ENCODE results near the gene CTRB1. TPM values are rescaled to one million over a fixed set of nuclear protein-coding genes. Genes with fewer than 3 reads are reported as not detected.

The CTRB1 gene
- total RNA-seq, 1 donor from 2014 or later, result not detected

DNA sequence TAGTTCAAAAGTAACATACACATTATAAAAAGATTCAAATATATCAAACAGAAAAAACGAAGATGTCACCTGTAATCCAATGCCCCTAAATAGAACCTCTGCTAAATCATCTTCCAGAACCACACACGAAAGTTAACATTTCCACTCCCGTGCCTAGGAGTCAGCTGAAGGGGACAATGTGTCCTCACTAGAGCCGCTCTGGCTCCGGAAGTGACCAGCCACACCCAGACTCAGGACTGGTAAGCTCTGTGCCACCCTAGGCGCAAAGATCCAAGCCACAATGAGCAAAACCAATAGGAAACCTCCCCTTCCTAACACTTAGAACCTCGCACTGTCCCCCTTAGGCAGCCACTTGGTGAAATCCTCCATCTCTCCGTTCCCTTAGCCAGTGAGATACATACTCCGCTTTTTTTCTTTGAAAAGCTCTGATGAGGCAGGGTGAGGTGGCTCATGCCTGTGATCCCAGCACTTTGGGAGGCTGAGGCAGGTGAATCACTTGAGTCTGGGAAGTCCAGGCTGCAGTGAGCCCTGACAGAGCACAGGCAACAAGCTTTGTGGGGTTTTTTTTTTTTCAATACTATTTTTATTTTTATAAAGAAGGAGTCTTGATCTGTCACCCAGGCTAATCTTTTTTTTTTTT lies 11.8 kb downstream of the CTRB1 start:
- intact Hi-C loops (cut with DNase I), result no loop called here
- Histone ChIP-seq H3K9me3 (no peaks in the 10 kb centered on the region), H3K27ac (no peak overlapping the region), H3K36me3 (peaks cover 0 to 63% of the 10 kb centered on the region in 2 donors), H3K27me3 (no peaks in the 10 kb centered on the region), H3K4me3 (no peak overlapping the region), H3K4me1 (peaks cover 18% of the 10 kb centered on the region)
- TF ChIP-seq, protein P1, sequence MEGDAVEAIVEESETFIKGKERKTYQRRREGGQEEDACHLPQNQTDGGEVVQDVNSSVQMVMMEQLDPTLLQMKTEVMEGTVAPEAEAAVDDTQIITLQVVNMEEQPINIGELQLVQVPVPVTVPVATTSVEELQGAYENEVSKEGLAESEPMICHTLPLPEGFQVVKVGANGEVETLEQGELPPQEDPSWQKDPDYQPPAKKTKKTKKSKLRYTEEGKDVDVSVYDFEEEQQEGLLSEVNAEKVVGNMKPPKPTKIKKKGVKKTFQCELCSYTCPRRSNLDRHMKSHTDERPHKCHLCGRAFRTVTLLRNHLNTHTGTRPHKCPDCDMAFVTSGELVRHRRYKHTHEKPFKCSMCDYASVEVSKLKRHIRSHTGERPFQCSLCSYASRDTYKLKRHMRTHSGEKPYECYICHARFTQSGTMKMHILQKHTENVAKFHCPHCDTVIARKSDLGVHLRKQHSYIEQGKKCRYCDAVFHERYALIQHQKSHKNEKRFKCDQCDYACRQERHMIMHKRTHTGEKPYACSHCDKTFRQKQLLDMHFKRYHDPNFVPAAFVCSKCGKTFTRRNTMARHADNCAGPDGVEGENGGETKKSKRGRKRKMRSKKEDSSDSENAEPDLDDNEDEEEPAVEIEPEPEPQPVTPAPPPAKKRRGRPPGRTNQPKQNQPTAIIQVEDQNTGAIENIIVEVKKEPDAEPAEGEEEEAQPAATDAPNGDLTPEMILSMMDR (IDR thresholded peaks at IDR 0.05), result no peak
- TF ChIP-seq POLR2AphosphoS5 (IDR thresholded peaks at IDR 0.05; ENCODE audit: insufficient read depth in 1 of 2, low read depth in 1 of 2), result no peak
- TF ChIP-seq POLR2A (IDR thresholded peaks at IDR 0.05), result no peak
- no peak for DNase-seq (ENCODE audit: extremely low spot score in 2 of 2)

DNA sequence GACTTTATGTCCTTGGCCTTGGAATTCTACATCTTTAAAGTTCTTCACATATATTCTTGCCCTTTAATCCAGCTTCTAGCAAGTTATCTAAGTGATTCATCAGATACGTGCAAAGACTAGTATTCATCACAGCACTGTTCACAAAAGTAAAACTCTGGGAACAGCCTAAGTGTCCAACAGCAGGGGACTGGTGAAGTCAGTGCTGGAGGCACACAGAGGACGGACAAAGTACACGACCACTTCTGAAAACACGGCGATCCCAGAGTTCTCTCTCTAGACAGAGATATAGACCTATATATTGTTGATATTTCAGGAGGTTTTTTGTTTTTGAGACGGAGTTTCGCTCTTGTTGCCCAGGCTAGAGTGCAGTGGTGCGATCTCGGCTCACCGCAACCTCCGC lies 12.8 kb downstream of the CTRB1 start:
- Histone ChIP-seq H3K36me3 (peaks cover 0 to 64% of the 10 kb centered on the region in 2 donors), H3K27me3 (no peaks in the 10 kb centered on the region), H3K9me3 (no peaks in the 10 kb centered on the region), H3K27ac (no peak overlapping the region), H3K4me3 (no peak overlapping the region), H3K4me1 (peaks cover 18% of the 10 kb centered on the region)
- intact Hi-C loops (cut with DNase I), result no loop called here
- TF ChIP-seq, protein P1 (IDR thresholded peaks at IDR 0.05), result no peak
- TF ChIP-seq POLR2AphosphoS5 (IDR thresholded peaks at IDR 0.05; ENCODE audit: insufficient read depth in 1 of 2, low read depth in 1 of 2) (no peak), POLR2A (IDR thresholded peaks at IDR 0.05) (no peak)
- no peak for DNase-seq (ENCODE audit: extremely low spot score in 2 of 2)

DNA sequence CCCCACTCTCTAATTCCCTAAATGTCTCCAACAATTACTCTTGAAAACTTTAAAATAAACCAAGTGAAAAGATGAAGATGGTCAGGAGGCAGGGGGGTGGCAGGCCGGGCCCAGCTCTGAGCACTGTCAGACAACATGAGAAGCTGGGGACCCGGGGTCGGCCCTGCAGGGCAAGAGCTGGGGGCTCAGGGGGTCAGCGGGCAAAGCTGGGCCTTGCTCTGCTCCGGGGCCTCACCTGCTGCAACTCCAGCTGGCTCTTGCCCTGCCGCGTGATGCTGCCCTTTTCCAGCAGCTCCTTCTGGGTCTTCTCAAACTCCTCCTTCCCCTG lies 14.8 kb downstream of the CTRB1 start:
- intact Hi-C loops (cut with DNase I), result no loop called here
- no peaks in the 10 kb centered on the region for H3K9me3 ChIP-seq
- no peak for DNase-seq (ENCODE audit: extremely low spot score in 2 of 2)
- peaks cover 0 to 56% of the 10 kb centered on the region in 2 donors for H3K36me3 ChIP-seq
- TF ChIP-seq POLR2A (IDR thresholded peaks at IDR 0.05), result no peak
- no peak for TF ChIP-seq POLR2AphosphoS5 (IDR thresholded peaks at IDR 0.05; ENCODE audit: insufficient read depth in 1 of 2, low read depth in 1 of 2)
- TF ChIP-seq, protein P1 (IDR thresholded peaks at IDR 0.05), result no peak
- peak overlapping the region; percentile 86 for H3K27ac ChIP-seq
- peaks cover 36% of the 10 kb centered on the region for H3K4me1 ChIP-seq
- no peaks in the 10 kb centered on the region for H3K27me3 ChIP-seq
- no peak overlapping the region for H3K4me3 ChIP-seq

DNA sequence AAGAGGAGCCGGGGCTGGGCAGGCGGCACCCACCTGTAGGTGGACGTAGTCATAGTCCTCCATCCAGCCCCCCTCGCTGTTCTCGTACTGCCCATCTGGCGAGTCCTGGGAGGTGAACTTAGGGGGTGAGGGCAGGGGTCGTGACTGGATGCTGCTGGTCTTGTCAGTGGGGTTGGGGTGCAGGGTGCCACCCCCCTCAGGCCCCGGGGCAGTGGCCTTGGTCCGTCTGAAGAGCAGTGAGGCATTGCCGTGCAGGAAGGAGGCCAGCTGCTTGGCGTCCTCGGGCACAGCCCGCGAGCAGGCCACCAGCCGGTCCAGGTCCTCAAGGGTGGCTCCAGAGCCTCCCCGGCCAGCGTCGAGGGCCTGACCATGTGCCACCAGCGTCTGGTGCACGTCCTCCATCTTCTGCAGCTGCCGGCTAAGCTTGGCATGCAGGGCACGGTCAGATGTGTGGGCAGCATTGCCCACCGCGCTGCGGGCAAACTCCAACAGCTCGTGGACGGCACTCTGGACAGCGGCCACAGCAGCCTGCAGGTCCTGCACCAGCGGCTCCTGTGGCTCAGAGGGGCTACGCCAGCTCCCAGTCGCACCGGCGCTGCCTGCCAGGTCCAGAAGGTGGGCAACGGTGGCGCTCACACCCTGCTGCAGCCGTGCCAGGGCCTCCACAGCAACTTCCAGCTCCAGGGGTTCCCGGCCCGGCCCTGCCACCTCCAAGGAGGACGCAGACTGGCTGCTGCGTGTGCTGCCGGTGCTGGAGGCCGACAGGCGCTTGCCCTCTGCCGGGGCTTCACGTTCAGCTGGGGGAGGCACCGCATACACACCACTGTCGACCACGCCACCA lies 16.3 kb downstream of the CTRB1 start:
- peak overlapping the region; percentile 86 for H3K27ac ChIP-seq
- TF ChIP-seq POLR2A (IDR thresholded peaks at IDR 0.05), result no peak
- TF ChIP-seq, protein P1 (IDR thresholded peaks at IDR 0.05), result no peak
- peak in 1 of 2 donors; percentile 9 for TF ChIP-seq POLR2AphosphoS5 (IDR thresholded peaks at IDR 0.05; ENCODE audit: insufficient read depth in 1 of 2, low read depth in 1 of 2)
- no peak for DNase-seq (ENCODE audit: extremely low spot score in 2 of 2)
- H3K27me3 ChIP-seq, result no peaks in the 10 kb centered on the region
- intact Hi-C loops (cut with DNase I), result loop anchor here (5.0 kb wide), 1 partner anchor 152 kb away; no protein-coding TSS in a partner anchor
- peaks cover 51% of the 10 kb centered on the region for H3K4me1 ChIP-seq
- no peak overlapping the region for H3K4me3 ChIP-seq
- no peaks in the 10 kb centered on the region for H3K9me3 ChIP-seq
- peaks cover 0 to 41% of the 10 kb centered on the region in 2 donors for H3K36me3 ChIP-seq
